Fibroblast of lung (primary cell): ENCODE data around the gene JAM2.

Experiments
- CTCF ChIP-seq, 2 donors: IDR thresholded peaks in 1 of 2; conservative IDR thresholded peaks in 1 of 2; 1 replicate in 1 of 2; 2 replicates in 1 of 2; pipeline ENCODE4 v1.5.1; 2011 to 2012; ENCODE audit warnings: low read length in 2 of 2, control low read depth in 1 of 2, inconsistent platforms in 1 of 2, low read depth in 1 of 2, mild to moderate bottlenecking in 1 of 2
- EZH2 ChIP-seq: IDR thresholded peaks from 2 replicates; pipeline ENCODE4 v1.5.1; 2012; ENCODE audit warnings: low read length, control low read depth, mild to moderate bottlenecking; ENCODE audit errors: missing control alignments

- no peak for TF ChIP-seq CTCF (conservative IDR thresholded peaks at IDR 0.05 in 1 of 2, IDR thresholded peaks at IDR 0.05 in 1 of 2; ENCODE audit: low read depth in 1 of 2, low read length in 2 of 2)
- no peak for TF ChIP-seq EZH2
Measured at GRCh38 chr21:25658427-25659035, 19.5 kb downstream of the JAM2 start.
